Activated CD8-positive, alpha-beta memory T cell treated with anti-CD3 and anti-CD28 coated beads for 36 hours (primary cell): ENCODE data around the gene GALNTL6. TPM values are rescaled to one million over a fixed set of nuclear protein-coding genes. Genes with fewer than 3 reads are reported as not detected.

Source experiments
- CTCF ChIA-PET: fragments of 350-600 bp; sonication (Branson Sonifier 250); formaldehyde crosslinking; loops from one replicate; lab custom pipeline; 2021; ENCODE audit warnings: antibody characterized with exemption; lab: Charles Lee
- POLR2A ChIA-PET: fragments of 350-600 bp; sonication (Branson Sonifier 250); formaldehyde crosslinking; loops from one replicate; lab custom pipeline; 2021; ENCODE audit warnings: antibody characterized with exemption; lab: Charles Lee
- total RNA-seq, 2 experiments: library from RNA; stranded (reverse); gene quantifications; one replicate each; pipeline ENCODE4 v1.2.3, GENCODE V29; 2021

Gene GALNTL6
- total RNA-seq, 2 experiments from 2014 or later = not detected

GRCh38 chr4:171981185-171981584 lies 168.0 kb downstream of the GALNTL6 start:
- POLR2A ChIA-PET = no interaction called here
- CTCF ChIA-PET = no interaction called here

GRCh38 chr4:171983935-171984805 lies 171.0 kb downstream of the GALNTL6 start:
- ChIA-PET CTCF (no interaction called here), POLR2A (no interaction called here)

- CTCF ChIA-PET = no interaction called here
- POLR2A ChIA-PET = no interaction called here
Measured at GRCh38 chr4:171985129-171985528, 171.9 kb downstream of the GALNTL6 start.

DNA sequence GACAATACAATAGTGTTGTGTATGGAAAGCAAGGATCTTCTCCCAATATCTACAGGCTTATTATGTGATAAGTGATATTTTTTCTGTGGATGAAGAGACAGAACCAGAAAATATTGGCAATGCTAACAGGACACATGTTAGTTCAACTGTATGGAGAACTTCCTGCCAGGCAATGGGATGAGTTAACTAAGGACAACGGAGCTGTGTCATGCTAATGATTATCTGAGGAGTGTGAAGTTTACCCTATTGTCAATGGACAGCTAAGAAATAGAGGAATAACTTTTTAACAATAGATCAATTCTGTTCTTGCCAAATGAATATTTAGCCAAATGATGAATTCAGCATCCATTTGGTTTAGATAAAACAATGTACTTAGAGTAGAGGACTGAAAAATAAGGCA lies 180.0 kb downstream of the GALNTL6 start:
- ChIA-PET CTCF (no interaction called here), POLR2A (no interaction called here)

- CTCF ChIA-PET = no interaction called here
- POLR2A ChIA-PET = no interaction called here
Measured at GRCh38 chr4:172007889-172008288, 194.7 kb downstream of the GALNTL6 start.

DNA sequence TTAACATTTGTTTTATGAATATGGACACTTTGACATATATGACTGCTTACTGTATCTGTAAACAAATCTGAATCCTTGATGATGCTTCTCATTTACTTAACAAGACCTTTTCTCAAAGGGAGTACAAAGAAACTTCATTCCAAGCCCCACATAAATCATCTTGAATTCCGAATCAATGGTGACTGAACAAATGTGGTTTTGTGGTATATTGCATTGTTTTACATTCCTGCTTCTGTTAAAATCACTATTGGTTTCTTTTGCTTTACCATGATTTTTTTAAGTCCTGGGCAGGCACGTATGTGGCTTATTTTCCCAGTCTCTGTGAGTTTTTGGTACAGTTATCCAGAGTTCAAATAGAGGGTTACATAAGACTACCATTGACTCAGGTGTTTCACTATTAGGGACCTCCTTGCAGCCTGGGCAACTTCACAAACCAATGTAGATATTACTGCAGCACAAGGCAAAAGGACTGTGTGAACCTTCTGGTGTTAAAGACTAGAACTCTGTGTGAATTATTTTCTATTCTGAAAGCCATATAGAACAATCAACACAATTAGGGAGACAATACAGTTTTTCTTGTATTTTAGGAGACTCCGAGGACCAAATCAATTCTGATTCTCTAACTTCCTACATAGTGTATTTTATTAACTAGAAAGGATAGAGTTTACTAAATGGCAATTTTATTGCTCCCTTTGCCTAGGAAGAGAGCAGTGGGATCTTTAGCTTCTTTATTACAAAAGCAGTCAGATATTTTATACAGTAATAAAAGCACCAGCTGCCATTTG lies 196.4 kb downstream of the GALNTL6 start:
- ChIA-PET CTCF (no interaction called here), POLR2A (no interaction called here)

- ChIA-PET POLR2A (no interaction called here), CTCF (no interaction called here)
Measured at GRCh38 chr4:172011196-172011595, 198.0 kb downstream of the GALNTL6 start.

DNA sequence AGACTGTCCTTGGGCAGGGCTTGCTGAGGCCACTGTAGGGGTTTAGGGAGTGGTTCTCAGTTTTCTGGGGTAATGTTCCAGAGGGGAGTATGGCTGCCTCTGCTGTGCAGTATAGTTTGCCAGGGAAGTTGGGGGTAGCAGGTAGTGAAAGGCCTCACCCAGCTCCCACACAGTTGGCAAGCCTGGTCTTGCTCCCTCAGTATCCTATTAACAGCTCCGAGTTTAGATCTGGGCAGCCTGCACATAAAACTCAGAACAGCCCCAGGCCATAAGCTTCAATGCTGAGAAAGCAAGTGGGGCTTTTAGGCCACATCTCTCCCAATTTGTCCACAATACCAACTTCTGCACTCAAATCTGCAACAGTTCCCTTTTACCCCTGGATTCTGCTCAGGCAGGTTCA lies 205.2 kb downstream of the GALNTL6 start:
- ChIA-PET CTCF (no interaction called here), POLR2A (no interaction called here)

GRCh38 chr4:172035562-172035961 lies 222.4 kb downstream of the GALNTL6 start:
- POLR2A ChIA-PET = no interaction called here
- CTCF ChIA-PET = no interaction called here

- POLR2A ChIA-PET = no interaction called here
- CTCF ChIA-PET = no interaction called here
Measured at GRCh38 chr4:172040766-172041165, 227.6 kb downstream of the GALNTL6 start.

- CTCF ChIA-PET = no interaction called here
- POLR2A ChIA-PET = no interaction called here
Measured at GRCh38 chr4:172042714-172043114, 229.5 kb downstream of the GALNTL6 start.

- POLR2A ChIA-PET = no interaction called here
- CTCF ChIA-PET = no interaction called here
Measured at GRCh38 chr4:172045981-172046380, 232.8 kb downstream of the GALNTL6 start.

GRCh38 chr4:172048666-172049065 lies 235.5 kb downstream of the GALNTL6 start:
- ChIA-PET CTCF (no interaction called here), POLR2A (no interaction called here)

DNA sequence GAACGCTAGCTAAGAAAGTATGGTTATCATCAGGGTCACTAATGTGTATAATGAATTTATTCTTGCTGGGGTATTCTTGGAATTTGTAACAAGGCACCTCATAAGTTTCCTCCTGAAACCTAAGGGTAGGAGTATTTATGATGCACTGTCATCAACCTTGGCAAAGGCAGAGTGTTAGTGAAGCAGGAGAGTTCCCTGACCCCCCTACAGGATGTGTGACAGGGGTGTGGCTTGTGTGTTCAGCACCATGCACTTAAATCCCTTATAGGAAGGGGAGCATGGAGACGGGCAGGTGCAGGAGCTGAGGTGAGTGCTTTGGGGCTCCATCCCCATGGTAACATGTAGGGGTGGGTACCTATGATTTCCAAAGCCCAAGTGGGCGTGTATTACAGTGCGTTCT lies 237.7 kb downstream of the GALNTL6 start:
- ChIA-PET POLR2A (no interaction called here), CTCF (no interaction called here)

- CTCF ChIA-PET = no interaction called here
- POLR2A ChIA-PET = no interaction called here
Measured at GRCh38 chr4:172055046-172055445, 241.8 kb downstream of the GALNTL6 start.

DNA sequence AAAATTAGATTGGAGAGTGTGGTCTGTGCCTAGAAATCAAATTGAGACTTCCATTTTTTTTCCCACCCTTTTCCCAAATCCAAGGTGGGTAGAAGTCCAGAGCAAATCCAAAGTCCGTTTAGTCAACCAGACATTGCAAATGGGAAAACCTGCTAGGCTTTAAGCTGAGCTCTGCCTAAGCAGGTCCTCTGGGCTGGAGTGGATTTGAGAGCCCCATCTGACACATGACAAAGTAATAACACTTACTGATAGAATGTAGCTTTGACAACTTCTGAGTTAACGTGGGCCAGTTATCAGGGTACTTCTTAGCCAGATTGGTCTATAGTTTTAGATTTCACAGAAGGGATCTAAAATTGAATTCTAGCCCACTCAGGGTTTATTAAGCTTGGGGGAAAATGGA lies 242.3 kb downstream of the GALNTL6 start:
- CTCF ChIA-PET = no interaction called here
- POLR2A ChIA-PET = no interaction called here

DNA sequence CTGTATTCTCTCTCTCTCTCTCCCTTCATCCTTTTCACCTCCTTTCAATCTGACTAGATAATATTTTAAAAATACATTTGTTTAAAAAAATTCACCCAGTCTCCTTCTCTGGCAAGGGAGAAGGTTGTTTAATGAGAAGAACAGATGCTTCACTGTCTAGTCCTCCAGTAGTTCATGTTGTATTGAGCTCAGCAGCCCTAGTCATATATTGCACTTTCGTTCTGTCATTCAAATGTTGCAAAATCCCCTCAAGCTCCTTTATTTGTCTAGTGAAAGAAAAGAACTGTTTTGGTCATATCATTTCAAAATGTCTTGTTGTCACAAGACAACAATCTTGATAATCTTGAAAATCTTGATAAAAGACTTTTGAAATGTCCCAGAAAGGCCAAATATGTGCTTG lies 248.0 kb downstream of the GALNTL6 start:
- CTCF ChIA-PET = no interaction called here
- POLR2A ChIA-PET = no interaction called here

GRCh38 chr4:172068506-172068905 lies 255.3 kb downstream of the GALNTL6 start:
- CTCF ChIA-PET = no interaction called here
- POLR2A ChIA-PET = no interaction called here

DNA sequence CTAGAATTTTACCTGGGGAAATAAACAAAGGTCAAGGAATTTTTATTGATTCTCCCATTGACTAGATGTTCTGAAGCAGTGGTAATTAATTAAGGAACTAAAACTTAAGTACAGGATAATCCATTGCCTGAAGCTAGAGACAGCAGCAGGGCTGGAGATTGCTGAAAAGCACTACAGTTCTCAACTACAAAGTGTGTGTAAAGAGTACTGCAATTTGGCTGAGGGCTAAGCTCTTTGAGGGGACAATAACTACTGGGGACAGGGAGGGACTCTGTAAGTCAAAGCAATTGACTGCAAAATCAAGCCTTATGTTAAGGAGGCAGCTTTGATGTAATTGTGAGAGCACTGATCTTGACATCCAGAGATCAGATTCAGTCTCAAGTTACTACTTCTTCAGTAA lies 260.4 kb downstream of the GALNTL6 start:
- ChIA-PET CTCF (no interaction called here), POLR2A (no interaction called here)

- POLR2A ChIA-PET = no interaction called here
- CTCF ChIA-PET = no interaction called here
Measured at GRCh38 chr4:172083272-172083671, 270.1 kb downstream of the GALNTL6 start.

GRCh38 chr4:172088556-172088955 lies 275.4 kb downstream of the GALNTL6 start:
- CTCF ChIA-PET = no interaction called here
- POLR2A ChIA-PET = no interaction called here
